ENCODE data around the gene NRG3.

NRG3 gene

DNA sequence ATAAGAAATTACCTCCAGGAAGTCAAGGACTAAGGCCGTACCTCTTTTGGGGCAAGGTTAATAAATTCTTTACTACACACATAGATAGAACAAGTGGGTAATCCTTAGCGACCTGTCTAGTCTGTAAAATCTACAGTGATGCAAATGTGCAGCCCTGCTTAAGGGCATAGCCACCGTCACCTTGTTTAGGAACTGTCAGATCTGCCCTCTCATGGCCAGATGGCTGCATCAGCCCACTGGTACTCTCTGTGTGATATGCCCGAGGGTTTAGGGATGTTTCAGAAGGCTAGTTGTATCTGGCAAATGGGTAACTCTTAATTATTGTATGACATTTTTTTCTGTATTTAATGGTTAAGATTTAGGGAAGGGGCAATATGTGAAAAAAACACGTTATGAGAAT is 74.3 kb downstream of the NRG3 start:
- TF ChIP-seq, protein P1, sequence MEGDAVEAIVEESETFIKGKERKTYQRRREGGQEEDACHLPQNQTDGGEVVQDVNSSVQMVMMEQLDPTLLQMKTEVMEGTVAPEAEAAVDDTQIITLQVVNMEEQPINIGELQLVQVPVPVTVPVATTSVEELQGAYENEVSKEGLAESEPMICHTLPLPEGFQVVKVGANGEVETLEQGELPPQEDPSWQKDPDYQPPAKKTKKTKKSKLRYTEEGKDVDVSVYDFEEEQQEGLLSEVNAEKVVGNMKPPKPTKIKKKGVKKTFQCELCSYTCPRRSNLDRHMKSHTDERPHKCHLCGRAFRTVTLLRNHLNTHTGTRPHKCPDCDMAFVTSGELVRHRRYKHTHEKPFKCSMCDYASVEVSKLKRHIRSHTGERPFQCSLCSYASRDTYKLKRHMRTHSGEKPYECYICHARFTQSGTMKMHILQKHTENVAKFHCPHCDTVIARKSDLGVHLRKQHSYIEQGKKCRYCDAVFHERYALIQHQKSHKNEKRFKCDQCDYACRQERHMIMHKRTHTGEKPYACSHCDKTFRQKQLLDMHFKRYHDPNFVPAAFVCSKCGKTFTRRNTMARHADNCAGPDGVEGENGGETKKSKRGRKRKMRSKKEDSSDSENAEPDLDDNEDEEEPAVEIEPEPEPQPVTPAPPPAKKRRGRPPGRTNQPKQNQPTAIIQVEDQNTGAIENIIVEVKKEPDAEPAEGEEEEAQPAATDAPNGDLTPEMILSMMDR (IDR thresholded peaks at IDR 0.05; ENCODE audit: insufficient read depth, low read length, poor library complexity, severe bottlenecking), result no peak
- no peak for DNase-seq (ENCODE audit: extremely low read depth, insufficient read length)
- no peaks in the 10 kb centered on the region for H3K27me3 ChIP-seq (replicated peaks; ENCODE audit: control insufficient read depth, insufficient read depth, low read length)
- H3K4me3 ChIP-seq (replicated peaks; ENCODE audit: low read depth, low read length), result no peak overlapping the region
- no peaks in the 10 kb centered on the region for H3K36me3 ChIP-seq (ENCODE audit: control insufficient read depth, insufficient read depth, low read length)

DNA sequence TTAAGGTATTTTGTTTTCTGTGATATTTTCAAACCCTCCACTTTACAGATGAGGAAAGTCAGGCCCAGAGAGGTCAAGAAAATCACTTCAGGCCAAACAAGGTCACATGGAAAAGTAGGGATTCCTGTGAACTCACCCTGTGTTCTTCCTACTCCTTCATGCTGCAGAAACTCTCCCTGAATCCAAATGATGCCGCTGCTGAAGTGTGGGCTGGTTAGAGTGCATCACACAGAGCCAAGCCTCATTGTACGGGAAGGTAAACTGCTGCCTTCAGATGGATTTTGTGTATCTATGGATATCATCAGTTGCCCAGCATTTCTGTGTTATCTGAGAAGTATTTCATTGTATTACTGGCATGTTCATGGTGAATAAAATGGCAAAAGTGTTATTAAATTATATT is 75.4 kb downstream of the NRG3 start:
- Histone ChIP-seq H3K36me3 (ENCODE audit: control insufficient read depth, insufficient read depth, low read length) (no peaks in the 10 kb centered on the region), H3K4me3 (replicated peaks; ENCODE audit: low read depth, low read length) (no peak overlapping the region), H3K27me3 (replicated peaks; ENCODE audit: control insufficient read depth, insufficient read depth, low read length) (no peaks in the 10 kb centered on the region)
- TF ChIP-seq, protein P1 (IDR thresholded peaks at IDR 0.05; ENCODE audit: insufficient read depth, low read length, poor library complexity, severe bottlenecking), result no peak
- DNase-seq (ENCODE audit: extremely low read depth, insufficient read length), result no peak

DNA sequence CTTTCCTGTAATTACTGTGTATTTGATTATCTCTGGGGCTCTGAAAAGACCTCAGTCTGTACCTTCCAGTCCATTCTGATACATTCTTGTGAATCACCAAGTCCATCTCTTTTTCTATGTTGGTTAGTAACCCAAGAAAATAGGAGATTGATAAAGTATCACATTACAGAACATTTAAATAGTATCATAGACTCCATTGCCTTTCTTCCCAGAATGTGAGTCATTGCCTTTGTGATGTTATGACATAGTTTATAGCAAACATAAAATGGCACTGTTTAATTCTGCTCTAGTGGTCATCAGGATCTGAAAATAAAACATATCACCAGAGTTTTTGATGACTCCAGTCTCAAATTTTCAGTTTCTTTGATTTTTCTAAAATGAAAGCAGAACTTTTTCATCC is 78.4 kb downstream of the NRG3 start:
- no peak overlapping the region for H3K4me3 ChIP-seq (replicated peaks; ENCODE audit: low read depth, low read length)
- TF ChIP-seq, protein P1 (IDR thresholded peaks at IDR 0.05; ENCODE audit: insufficient read depth, low read length, poor library complexity, severe bottlenecking), result no peak
- DNase-seq (ENCODE audit: extremely low read depth, insufficient read length), result no peak
- H3K27me3 ChIP-seq (replicated peaks; ENCODE audit: control insufficient read depth, insufficient read depth, low read length), result no peaks in the 10 kb centered on the region
- H3K36me3 ChIP-seq (ENCODE audit: control insufficient read depth, insufficient read depth, low read length), result no peaks in the 10 kb centered on the region

DNA sequence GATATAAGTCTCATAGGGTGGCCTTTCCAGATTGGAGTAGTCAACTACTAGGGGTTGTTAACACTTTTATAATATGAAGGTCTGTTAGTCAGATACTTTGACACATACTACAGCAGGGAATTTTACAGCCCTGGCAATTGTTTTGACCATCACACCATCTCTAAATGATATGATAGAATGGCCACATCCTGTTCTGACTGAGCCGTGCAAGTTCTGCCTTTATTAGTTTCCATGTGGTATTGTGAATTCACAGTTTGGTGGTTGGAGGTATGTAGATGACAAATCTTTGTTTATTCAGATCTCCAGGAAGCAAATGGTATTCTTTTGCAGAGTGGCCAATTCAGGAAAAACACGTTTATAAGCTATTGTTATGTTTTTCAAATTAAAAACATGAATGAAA is 83.0 kb downstream of the NRG3 start:
- no peaks in the 10 kb centered on the region for H3K36me3 ChIP-seq (ENCODE audit: control insufficient read depth, insufficient read depth, low read length)
- H3K27me3 ChIP-seq (replicated peaks; ENCODE audit: control insufficient read depth, insufficient read depth, low read length), result no peaks in the 10 kb centered on the region
- TF ChIP-seq, protein P1 (IDR thresholded peaks at IDR 0.05; ENCODE audit: insufficient read depth, low read length, poor library complexity, severe bottlenecking), result no peak
- DNase-seq (ENCODE audit: extremely low read depth, insufficient read length), result no peak
- no peak overlapping the region for H3K4me3 ChIP-seq (replicated peaks; ENCODE audit: low read depth, low read length)

DNA sequence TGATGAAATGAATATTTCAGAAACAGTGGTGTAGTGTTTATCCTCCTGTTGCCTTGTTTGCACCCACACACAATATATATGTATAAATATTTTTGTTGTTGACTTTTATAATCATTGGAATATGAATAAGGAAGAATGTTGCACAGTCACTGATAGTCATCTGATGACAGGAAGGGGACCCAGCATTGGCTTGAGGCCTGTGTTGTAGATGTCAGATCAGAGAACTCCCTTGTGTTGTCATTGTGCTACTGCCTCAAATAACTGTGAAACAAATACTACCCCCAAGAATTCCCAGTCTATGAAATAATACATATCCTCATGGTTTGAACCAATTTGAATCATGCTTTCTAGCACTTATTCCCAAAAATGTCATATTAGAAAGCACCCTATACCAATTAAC is 84.0 kb downstream of the NRG3 start:
- Histone ChIP-seq H3K4me3 (replicated peaks; ENCODE audit: low read depth, low read length) (no peak overlapping the region), H3K27me3 (replicated peaks; ENCODE audit: control insufficient read depth, insufficient read depth, low read length) (no peaks in the 10 kb centered on the region), H3K36me3 (ENCODE audit: control insufficient read depth, insufficient read depth, low read length) (no peaks in the 10 kb centered on the region)
- TF ChIP-seq, protein P1 (IDR thresholded peaks at IDR 0.05; ENCODE audit: insufficient read depth, low read length, poor library complexity, severe bottlenecking), result no peak
- no peak for DNase-seq (ENCODE audit: extremely low read depth, insufficient read length)

DNA sequence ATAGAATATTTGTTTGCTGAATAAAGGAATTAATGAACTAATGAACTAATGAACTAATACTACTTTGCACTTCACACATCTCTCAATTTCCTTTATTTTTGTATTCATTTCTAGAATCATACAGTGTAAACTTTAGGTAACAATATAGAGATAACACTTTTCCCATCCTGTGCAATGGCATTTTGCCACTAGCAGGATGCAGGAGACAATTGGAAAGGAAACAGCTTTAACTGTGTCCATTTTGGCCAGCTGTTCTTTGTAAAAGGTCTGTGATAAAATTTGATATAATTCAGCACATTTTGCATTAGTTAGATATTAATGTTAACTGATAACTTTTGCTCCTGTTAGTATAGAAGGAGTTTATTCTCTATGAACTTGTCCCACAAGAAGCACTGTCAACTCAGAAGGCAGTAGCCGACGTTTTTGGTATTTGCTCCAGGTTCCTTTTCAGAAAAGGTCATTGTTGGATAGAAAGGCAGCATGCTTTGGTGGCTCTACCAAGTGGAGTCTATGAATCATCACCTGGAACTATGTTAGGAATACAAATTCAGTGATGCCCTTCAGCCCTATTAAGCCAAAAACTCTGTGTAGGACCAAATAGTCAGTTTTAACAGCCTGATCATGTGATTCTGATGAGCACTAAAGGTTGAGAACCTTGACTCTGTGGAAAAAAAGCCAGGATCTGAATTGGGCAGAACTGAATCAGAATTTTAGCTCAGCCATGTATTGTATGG is 86.6 kb downstream of the NRG3 start:
- no peak for DNase-seq (ENCODE audit: extremely low read depth, insufficient read length)
- TF ChIP-seq, protein P1 (IDR thresholded peaks at IDR 0.05; ENCODE audit: insufficient read depth, low read length, poor library complexity, severe bottlenecking), result no peak
- Histone ChIP-seq H3K27me3 (replicated peaks; ENCODE audit: control insufficient read depth, insufficient read depth, low read length) (no peaks in the 10 kb centered on the region), H3K4me3 (replicated peaks; ENCODE audit: low read depth, low read length) (no peak overlapping the region), H3K36me3 (ENCODE audit: control insufficient read depth, insufficient read depth, low read length) (no peaks in the 10 kb centered on the region)
